ENCODE results near the gene SEC24D.
"Not testable (repeated sequence)": the region's sequence is repeated elsewhere in the genome, so short reads cannot be mapped to it uniquely, and the experiment has no call there.

Gene SEC24D

GRCh38 chr4:118799231-118799942, 36.5 kb downstream of the SEC24D start:
- no peak overlapping the region for H3K4me2 ChIP-seq (ENCODE audit: low read length)
- TF ChIP-seq CTCF (IDR thresholded peaks at IDR 0.05; ENCODE audit: low read depth, low read length, poor library complexity, severe bottlenecking), result no peak
- H3K36me3 ChIP-seq (ENCODE audit: control insufficient read depth, low read length), result peaks cover 18% of the 10 kb centered on the region

GRCh38 chr4:118798658-118799057, 37.3 kb downstream of the SEC24D start:
- TF ChIP-seq CTCF (IDR thresholded peaks at IDR 0.05; ENCODE audit: low read depth, low read length, poor library complexity, severe bottlenecking) (no peak), EZH2phosphoT487 (IDR thresholded peaks at IDR 0.05; ENCODE audit: borderline replicate concordance, low read length) (no peak)
- Histone ChIP-seq H3K27me3 (ENCODE audit: control insufficient read depth, low read length) (no peaks in the 10 kb centered on the region), H3F3A (ENCODE audit: control insufficient read depth, insufficient read depth) (no peaks in the 10 kb centered on the region), H3K9me2 (replicated peaks; ENCODE audit: control insufficient read depth, low read length) (no peaks in the 10 kb centered on the region), H3K4me1 (ENCODE audit: control insufficient read depth, low read length) (no peaks in the 10 kb centered on the region), H3K36me3 (ENCODE audit: control insufficient read depth, low read length) (peaks cover 18% of the 10 kb centered on the region), H4K20me1 (ENCODE audit: control insufficient read depth, insufficient read depth, low read depth, low read length) (no peaks in the 10 kb centered on the region), H3K4me3 (ENCODE audit: low read length) (no peak overlapping the region), H3K9me3 (ENCODE audit: control insufficient read depth, insufficient read depth, low read length) (no peaks in the 10 kb centered on the region), H3K4me2 (ENCODE audit: low read length) (no peak overlapping the region), H3K79me2 (ENCODE audit: control insufficient read depth, low read length) (no peaks in the 10 kb centered on the region), H3K27ac (ENCODE audit: low read depth, low read length) (no peak overlapping the region)

More at GRCh38 chr4:118799231-118799942, 36.5 kb downstream of the SEC24D start:
- no peaks in the 10 kb centered on the region for H3K4me1 ChIP-seq (ENCODE audit: control insufficient read depth, low read length)
- H3F3A ChIP-seq (ENCODE audit: control insufficient read depth, insufficient read depth), result no peaks in the 10 kb centered on the region
- no peaks in the 10 kb centered on the region for H3K27me3 ChIP-seq (ENCODE audit: control insufficient read depth, low read length)
- no peaks in the 10 kb centered on the region for H3K9me2 ChIP-seq (replicated peaks; ENCODE audit: control insufficient read depth, low read length)
- H4K20me1 ChIP-seq (ENCODE audit: control insufficient read depth, insufficient read depth, low read depth, low read length), result no peaks in the 10 kb centered on the region
- no peak overlapping the region for H3K4me3 ChIP-seq (ENCODE audit: low read length)
- no peaks in the 10 kb centered on the region for H3K9me3 ChIP-seq (ENCODE audit: control insufficient read depth, insufficient read depth, low read length)
- H3K79me2 ChIP-seq (ENCODE audit: control insufficient read depth, low read length), result no peaks in the 10 kb centered on the region
- H3K27ac ChIP-seq (ENCODE audit: low read depth, low read length), result no peak overlapping the region

DNA sequence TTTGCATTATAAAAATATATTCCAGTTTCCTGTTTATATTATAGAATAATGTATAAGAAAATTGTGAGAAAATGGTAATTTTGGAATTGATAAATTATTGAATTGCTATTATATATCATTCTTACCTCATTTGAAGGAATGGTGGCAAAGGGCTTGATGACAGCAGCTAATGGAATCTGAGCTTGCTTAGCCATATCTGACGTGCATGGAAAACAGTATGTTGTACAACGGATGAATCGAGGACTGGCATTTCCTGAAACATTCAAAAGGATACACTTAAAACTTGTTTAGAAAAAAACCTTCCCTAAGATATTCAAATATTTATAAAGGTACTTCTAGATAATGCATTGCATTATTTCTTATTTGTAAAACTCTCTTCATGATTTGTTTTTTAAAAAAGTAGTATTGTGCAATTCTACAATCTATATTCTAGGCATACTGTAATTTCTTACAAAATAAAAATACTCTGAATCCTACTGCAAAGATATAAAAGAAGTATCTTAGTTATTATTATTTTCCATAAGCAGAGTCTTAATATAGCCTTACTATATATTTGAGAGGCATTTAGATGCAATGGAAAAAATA, 38.3 kb downstream of the SEC24D start:
- Histone ChIP-seq H3K79me2 (ENCODE audit: control insufficient read depth, low read length) (no peaks in the 10 kb centered on the region), H3K27me3 (ENCODE audit: control insufficient read depth, low read length) (no peaks in the 10 kb centered on the region), H3K36me3 (ENCODE audit: control insufficient read depth, low read length) (peaks cover 18% of the 10 kb centered on the region), H3K4me1 (ENCODE audit: control insufficient read depth, low read length) (no peaks in the 10 kb centered on the region), H3K27ac (ENCODE audit: low read depth, low read length) (no peak overlapping the region), H4K20me1 (ENCODE audit: control insufficient read depth, insufficient read depth, low read depth, low read length) (no peaks in the 10 kb centered on the region), H3K9me2 (replicated peaks; ENCODE audit: control insufficient read depth, low read length) (no peaks in the 10 kb centered on the region), H3F3A (ENCODE audit: control insufficient read depth, insufficient read depth) (no peaks in the 10 kb centered on the region), H3K4me3 (ENCODE audit: low read length) (no peak overlapping the region), H3K4me2 (ENCODE audit: low read length) (no peak overlapping the region), H3K9me3 (ENCODE audit: control insufficient read depth, insufficient read depth, low read length) (no peaks in the 10 kb centered on the region)
- TF ChIP-seq EZH2phosphoT487 (IDR thresholded peaks at IDR 0.05; ENCODE audit: borderline replicate concordance, low read length), result no peak
- no peak for TF ChIP-seq CTCF (IDR thresholded peaks at IDR 0.05; ENCODE audit: low read depth, low read length, poor library complexity, severe bottlenecking)

DNA sequence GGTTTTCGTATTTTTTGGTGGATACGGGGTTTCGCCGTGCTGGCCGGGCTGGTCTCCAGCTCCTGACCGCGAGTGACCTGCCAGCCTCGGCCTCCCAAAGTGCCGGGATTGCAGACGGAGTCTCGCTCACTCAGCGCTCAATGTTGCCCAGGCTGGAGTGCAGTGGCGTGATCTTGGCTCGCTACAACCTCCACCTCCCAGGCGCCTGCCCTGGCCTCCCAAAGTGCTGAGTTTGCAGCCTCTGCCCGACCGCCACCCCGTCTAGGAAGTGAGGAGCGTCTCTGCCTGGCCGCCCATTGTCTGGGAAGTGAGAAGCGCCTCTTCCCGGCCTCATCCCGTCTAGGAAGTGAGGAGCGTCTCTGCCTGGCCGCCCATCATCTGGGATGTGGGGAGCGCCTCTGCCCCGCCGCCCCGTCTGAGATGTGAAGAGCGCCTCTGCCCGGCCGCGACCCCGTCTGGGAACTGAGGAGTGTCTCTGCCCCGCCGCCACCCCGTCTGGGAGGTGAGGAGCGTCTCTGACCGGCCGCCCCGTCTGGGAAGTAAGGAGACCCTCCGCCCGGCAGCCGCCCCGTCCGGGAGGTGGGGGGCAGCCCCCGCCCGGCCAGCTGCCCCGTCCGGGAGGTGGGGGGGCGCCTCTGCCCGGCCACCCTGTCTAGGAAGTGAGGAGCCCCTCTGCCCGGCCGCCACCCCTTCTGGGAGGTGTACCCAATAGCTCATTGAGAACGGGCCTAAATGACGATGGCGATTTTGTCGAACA, 44.1 kb downstream of the SEC24D start:
- H3K4me3 ChIP-seq (ENCODE audit: low read length); H3K4me1 ChIP-seq (ENCODE audit: control insufficient read depth, low read length); H3F3A ChIP-seq (ENCODE audit: control insufficient read depth, insufficient read depth); H4K20me1 ChIP-seq (ENCODE audit: control insufficient read depth, insufficient read depth, low read depth, low read length); H3K79me2 ChIP-seq (ENCODE audit: control insufficient read depth, low read length); H3K4me2 ChIP-seq (ENCODE audit: low read length); H3K27ac ChIP-seq (ENCODE audit: low read depth, low read length); H3K9me2 ChIP-seq (replicated peaks; ENCODE audit: control insufficient read depth, low read length); H3K27me3 ChIP-seq (ENCODE audit: control insufficient read depth, low read length); H3K9me3 ChIP-seq (ENCODE audit: control insufficient read depth, insufficient read depth, low read length): not testable (repeated sequence)
- H3K36me3 ChIP-seq (ENCODE audit: control insufficient read depth, low read length), result peaks cover 13% of the 10 kb centered on the region

Data from DOHH2 (cell line).